Measurements from ENCODE around the gene SLC18A3. TPM values are rescaled to one million over a fixed set of nuclear protein-coding genes. Genes with fewer than 3 reads are reported as not detected.

SLC18A3 gene
- total RNA-seq, 2 donors from 2014 or later = not detected

DNA sequence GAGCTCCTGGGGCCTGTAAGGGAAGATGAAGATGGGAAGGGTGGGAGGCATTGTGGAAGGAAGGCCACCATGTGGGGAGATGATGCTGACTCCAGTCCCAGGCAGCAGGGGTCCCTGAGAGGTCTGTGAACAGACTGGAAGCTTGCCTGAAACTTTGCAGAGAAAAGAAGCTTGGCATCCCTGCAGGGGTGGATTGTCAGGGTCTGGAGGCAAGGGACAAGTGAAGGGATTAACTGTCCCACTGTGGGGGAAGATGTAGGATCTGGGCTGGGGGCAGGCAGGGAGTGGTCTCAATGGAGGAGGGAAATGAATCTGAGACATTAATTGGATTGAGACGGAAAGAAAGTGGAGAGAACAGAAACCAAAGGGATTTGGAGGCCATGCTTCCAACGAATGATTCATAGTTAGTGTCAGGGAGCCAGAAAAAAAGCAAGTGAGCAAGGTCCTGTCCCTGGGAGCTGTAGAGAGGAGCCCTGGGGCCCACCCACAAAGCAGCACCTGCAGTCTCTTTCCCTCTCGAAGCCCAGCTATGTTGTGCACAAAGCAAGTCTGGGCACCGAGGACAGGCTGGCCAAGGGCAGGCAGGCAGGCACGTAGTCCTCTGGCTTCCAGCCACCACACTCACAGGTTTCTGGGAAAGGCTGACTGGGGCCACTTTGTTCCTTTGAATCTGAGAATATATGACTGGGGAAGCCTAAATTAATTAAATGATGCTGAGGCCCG, 4.7 kb upstream of the SLC18A3 start:
- H3K4me1 ChIP-seq (replicated peaks) = no peaks in the 10 kb centered on the region
- 47% methylated on average over 6 of the region's 6 CpGs for WGBS
- no peak overlapping the region for H3K27ac ChIP-seq
- TF ChIP-seq POLR2AphosphoS5 (IDR thresholded peaks at IDR 0.05) = no peak
- TF ChIP-seq, protein P1, sequence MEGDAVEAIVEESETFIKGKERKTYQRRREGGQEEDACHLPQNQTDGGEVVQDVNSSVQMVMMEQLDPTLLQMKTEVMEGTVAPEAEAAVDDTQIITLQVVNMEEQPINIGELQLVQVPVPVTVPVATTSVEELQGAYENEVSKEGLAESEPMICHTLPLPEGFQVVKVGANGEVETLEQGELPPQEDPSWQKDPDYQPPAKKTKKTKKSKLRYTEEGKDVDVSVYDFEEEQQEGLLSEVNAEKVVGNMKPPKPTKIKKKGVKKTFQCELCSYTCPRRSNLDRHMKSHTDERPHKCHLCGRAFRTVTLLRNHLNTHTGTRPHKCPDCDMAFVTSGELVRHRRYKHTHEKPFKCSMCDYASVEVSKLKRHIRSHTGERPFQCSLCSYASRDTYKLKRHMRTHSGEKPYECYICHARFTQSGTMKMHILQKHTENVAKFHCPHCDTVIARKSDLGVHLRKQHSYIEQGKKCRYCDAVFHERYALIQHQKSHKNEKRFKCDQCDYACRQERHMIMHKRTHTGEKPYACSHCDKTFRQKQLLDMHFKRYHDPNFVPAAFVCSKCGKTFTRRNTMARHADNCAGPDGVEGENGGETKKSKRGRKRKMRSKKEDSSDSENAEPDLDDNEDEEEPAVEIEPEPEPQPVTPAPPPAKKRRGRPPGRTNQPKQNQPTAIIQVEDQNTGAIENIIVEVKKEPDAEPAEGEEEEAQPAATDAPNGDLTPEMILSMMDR (IDR thresholded peaks at IDR 0.05) = no peak
- TF ChIP-seq POLR2A (IDR thresholded peaks at IDR 0.05) = no peak
- H3K9me3 ChIP-seq = no peaks in the 10 kb centered on the region
- DNase-seq (ENCODE audit: low spot score) = no peak
- H3K27me3 ChIP-seq (replicated peaks; ENCODE audit: insufficient read depth) = peaks cover 15% of the 10 kb centered on the region
- H3K4me3 ChIP-seq = no peak overlapping the region
- intact Hi-C loops (cut with DNase I) = no loop called here
- H3K36me3 ChIP-seq = no peaks in the 10 kb centered on the region

- no peak overlapping the region for H3K27ac ChIP-seq
- DNase-seq (ENCODE audit: low spot score) = no peak
- no peaks in the 10 kb centered on the region for H3K9me3 ChIP-seq
- H3K4me3 ChIP-seq = no peak overlapping the region
- no peaks in the 10 kb centered on the region for H3K4me1 ChIP-seq (replicated peaks)
- H3K27me3 ChIP-seq (replicated peaks; ENCODE audit: insufficient read depth) = peaks cover 22% of the 10 kb centered on the region
- H3K36me3 ChIP-seq = no peaks in the 10 kb centered on the region
- intact Hi-C loops (cut with DNase I) = no loop called here
- no peak for TF ChIP-seq POLR2AphosphoS5 (IDR thresholded peaks at IDR 0.05)
- no peak for TF ChIP-seq POLR2A (IDR thresholded peaks at IDR 0.05)
- TF ChIP-seq, protein P1 (IDR thresholded peaks at IDR 0.05) = no peak
- 38% methylated on average over 3 of the region's 3 CpGs for WGBS
These were observed 4.1 kb upstream of the SLC18A3 start for GRCh38 chr10:49605939-49606509.

DNA sequence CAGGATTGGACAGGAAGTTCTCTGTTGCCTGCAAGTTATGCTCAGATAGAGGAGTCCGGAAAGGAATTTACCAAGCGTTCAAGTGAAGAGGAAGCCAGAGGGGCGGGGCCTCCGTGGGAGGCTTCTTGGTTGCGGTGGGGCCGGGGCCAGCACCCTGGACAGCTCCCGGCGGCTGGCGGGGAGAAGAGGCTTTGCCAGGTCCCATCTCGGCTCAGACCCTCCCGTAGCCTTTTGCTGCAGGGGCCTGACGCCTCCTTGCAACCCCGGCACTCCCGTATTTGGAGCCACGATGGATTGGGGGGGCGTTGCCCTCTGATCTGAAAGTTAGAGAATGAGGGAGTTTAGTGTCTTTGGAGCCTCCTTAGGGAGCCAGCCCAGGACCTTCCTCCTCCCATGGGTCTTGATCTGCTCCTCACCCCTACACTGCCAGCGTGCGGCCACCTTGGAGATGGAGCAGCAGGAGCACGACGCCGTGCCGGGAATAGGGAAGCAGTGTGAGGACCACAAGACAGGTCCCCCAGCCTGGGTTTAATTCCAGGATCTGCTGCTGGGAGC, 3.1 kb upstream of the SLC18A3 start:
- 2% methylated on average over 21 of the region's 22 CpGs for WGBS
- DNase-seq (ENCODE audit: low spot score) = no peak
- Histone ChIP-seq H3K27ac (no peak overlapping the region), H3K9me3 (no peaks in the 10 kb centered on the region), H3K27me3 (replicated peaks; ENCODE audit: insufficient read depth) (peaks cover 32% of the 10 kb centered on the region), H3K36me3 (no peaks in the 10 kb centered on the region), H3K4me1 (replicated peaks) (no peaks in the 10 kb centered on the region), H3K4me3 (no peak overlapping the region)
- TF ChIP-seq POLR2A (IDR thresholded peaks at IDR 0.05) (no peak), POLR2AphosphoS5 (IDR thresholded peaks at IDR 0.05) (no peak)
- TF ChIP-seq, protein P1 (IDR thresholded peaks at IDR 0.05) = no peak
- intact Hi-C loops (cut with DNase I) = no loop called here

GRCh38 chr10:49608166-49609005, 1.7 kb upstream of the SLC18A3 start:
- Histone ChIP-seq H3K4me3 (no peak overlapping the region), H3K9me3 (no peaks in the 10 kb centered on the region), H3K27ac (no peak overlapping the region), H3K4me1 (replicated peaks) (no peaks in the 10 kb centered on the region), H3K27me3 (replicated peaks; ENCODE audit: insufficient read depth) (peaks cover 43% of the 10 kb centered on the region), H3K36me3 (no peaks in the 10 kb centered on the region)
- 7% methylated on average over 14 of the region's 14 CpGs for WGBS
- TF ChIP-seq POLR2AphosphoS5 (IDR thresholded peaks at IDR 0.05) = no peak
- TF ChIP-seq POLR2A (IDR thresholded peaks at IDR 0.05) = no peak
- TF ChIP-seq, protein P1 (IDR thresholded peaks at IDR 0.05) = no peak
- no peak for DNase-seq (ENCODE audit: low spot score)
- intact Hi-C loops (cut with DNase I) = no loop called here
